Keratinocyte (primary cell): ENCODE results near the gene KCTD13. TPM values are rescaled to one million over a fixed set of nuclear protein-coding genes. Genes with fewer than 3 reads are reported as not detected.

Experiments used
- DNase-seq: peaks from one replicate; pipeline ENCODE4 v3.0.0-alpha.2; 2011; ENCODE audit warnings: low read depth, missing footprints, low spot score
- FAIRE-seq: peaks from 2 replicates; lab custom pipeline; 2011; peaks lifted over from hg19 to GRCh38; lab: Jason Lieb, UNC
- H2AFZ ChIP-seq: 2 replicates; pipeline ENCODE4 v1.6.0; 2012; ENCODE audit warnings: low read length, control low read depth, inconsistent platforms; ENCODE audit not compliant: control insufficient read depth
- H3K27ac ChIP-seq: 2 replicates; pipeline ENCODE4 v1.5.1; 2011; ENCODE audit warnings: low read length; ENCODE audit not compliant: control insufficient read depth, insufficient read depth
- H3K27me3 ChIP-seq: 3 replicates; pipeline ENCODE4 v1.6.0; 2011; ENCODE audit warnings: low read length; ENCODE audit not compliant: control insufficient read depth, insufficient read depth; ENCODE audit errors: extremely low read depth
- H3K36me3 ChIP-seq, 2 experiments: 2 replicates in 1 of 2; 3 replicates in 1 of 2; pipeline ENCODE4 v1.5.1; 2011; ENCODE audit warnings: low read length in 2 of 2, mild to moderate bottlenecking in 1 of 2; ENCODE audit not compliant: control insufficient read depth in 2 of 2, insufficient read depth in 2 of 2; ENCODE audit errors: extremely low read depth in 1 of 2
- H3K4me1 ChIP-seq: 3 replicates; pipeline ENCODE4 v1.5.1; 2011; ENCODE audit warnings: low read length; ENCODE audit not compliant: control insufficient read depth, insufficient read depth; ENCODE audit errors: extremely low read depth
- H3K4me2 ChIP-seq: 3 replicates; pipeline ENCODE4 v1.6.0; 2011; ENCODE audit warnings: low read depth, low read length; ENCODE audit not compliant: control insufficient read depth, insufficient read depth; ENCODE audit errors: extremely low read depth
- H3K4me3 ChIP-seq, 3 experiments: fragments of 200-600 bp in 1 of 3; sonication (generic) in 1 of 3; 2 replicates in 2 of 3; 3 replicates in 1 of 3; pipeline ENCODE4 v1.5.1; 2011 to 2016; ENCODE audit warnings: low read length in 3 of 3, mild to moderate bottlenecking in 3 of 3, control low read depth in 2 of 3, inconsistent platforms in 1 of 3, low read depth in 1 of 3, mixed read lengths in 1 of 3, mixed run types in 1 of 3, moderate library complexity in 1 of 3; ENCODE audit not compliant: control insufficient read depth in 2 of 3, insufficient read depth in 2 of 3; ENCODE audit errors: extremely low read depth in 1 of 3
- H3K79me2 ChIP-seq: 2 replicates; pipeline ENCODE4 v1.6.0; 2012; ENCODE audit warnings: low read length; ENCODE audit not compliant: control insufficient read depth, insufficient read depth
- H3K9ac ChIP-seq: 3 replicates; pipeline ENCODE4 v1.6.0; 2011; ENCODE audit warnings: low read length; ENCODE audit not compliant: control insufficient read depth, insufficient read depth; ENCODE audit errors: extremely low read depth
- H3K9me1 ChIP-seq: 3 replicates; pipeline ENCODE4 v1.6.0; 2011; ENCODE audit warnings: low read length; ENCODE audit not compliant: control insufficient read depth, insufficient read depth; ENCODE audit errors: extremely low read depth
- H3K9me3 ChIP-seq: 2 replicates; pipeline ENCODE4 v1.5.1; 2012; ENCODE audit warnings: low read depth, low read length; ENCODE audit not compliant: control insufficient read depth
- H4K20me1 ChIP-seq: 3 replicates; pipeline ENCODE4 v1.6.0; 2011; ENCODE audit warnings: low read length; ENCODE audit not compliant: control insufficient read depth, insufficient read depth; ENCODE audit errors: extremely low read depth
- EZH2 ChIP-seq: IDR thresholded peaks from one replicate; pipeline ENCODE4 v1.6.1; 2012; ENCODE audit warnings: inconsistent platforms, mild to moderate bottlenecking, low read length, moderate library complexity
- dilution Hi-C: fragments of 300-500 bp; cut with MboI; formaldehyde crosslinking; loops from one replicate; pipeline ENCODE4 v1.7.0; 2020; ENCODE audit warnings: low sequenced_read_pairs; ENCODE audit not compliant: extremely low pct_ligation_motif_present
- polyA plus RNA-seq, 5 experiments: library from polyadenylated mRNA; depleted of rRNA in 3 of 5; stranded (reverse) in 3 of 5; stranded (forward) in 1 of 5; unstranded in 1 of 5; fragments of >200 nt; gene quantifications; 1 replicate in 1 of 5; 2 replicates in 3 of 5; 3 replicates in 1 of 5; pipeline versions ENCODE4 v1.2.1 to v1.2.3, GENCODE V29; 2011 to 2012; ENCODE audit warnings: missing spikeins in 2 of 5, low read depth in 1 of 5, low replicate concordance in 1 of 5
- TF ChIP-seq, protein P1 (sequence below), 3 experiments: IDR thresholded peaks in 1 of 3; conservative IDR thresholded peaks in 1 of 3; optimal IDR thresholded peaks in 1 of 3; 2 replicates in 2 of 3; 3 replicates in 1 of 3; pipeline versions ENCODE3 to v1.5.1; 2011; ENCODE audit warnings: low read length in 3 of 3, mild to moderate bottlenecking in 3 of 3, moderate library complexity in 2 of 3, control low read depth in 1 of 3, inconsistent platforms in 1 of 3; ENCODE audit not compliant: insufficient read depth in 2 of 3; ENCODE audit errors: extremely low read depth in 1 of 3

The KCTD13 gene
- polyA plus RNA-seq, 1 donor (not counting 4 experiments of a cell fraction or from before 2014, with no cell fraction given) = 9.2 TPM

DNA sequence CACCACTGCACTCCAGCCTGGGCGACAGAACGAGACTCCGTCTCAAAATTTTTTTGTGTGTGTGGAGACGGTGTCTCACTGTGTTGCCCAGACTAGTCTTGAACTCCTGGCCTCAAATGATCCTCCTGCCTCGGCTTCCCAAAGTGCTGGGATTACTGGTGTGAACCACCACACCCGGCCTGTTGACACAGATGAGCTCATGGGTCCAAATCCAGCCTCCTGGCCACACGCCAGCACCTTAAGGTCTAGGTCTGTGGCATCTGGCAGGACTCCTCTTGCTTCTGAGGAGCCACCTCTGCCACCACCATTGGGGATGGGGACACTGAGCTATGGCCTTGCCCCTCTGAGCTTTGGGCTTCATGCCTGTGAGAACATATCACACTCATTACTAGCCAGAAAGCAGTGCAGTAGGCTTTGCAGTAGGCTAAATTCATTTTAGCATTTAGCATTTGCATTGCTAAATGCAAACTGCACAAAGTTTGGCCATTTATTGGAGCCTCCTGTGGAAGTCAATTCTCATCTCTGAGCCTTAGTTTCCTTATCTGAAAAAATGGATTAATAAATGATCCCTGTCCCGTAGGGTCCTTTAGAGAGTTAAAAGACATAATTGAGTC lies 57.5 kb downstream of the KCTD13 start:
- Histone ChIP-seq H3K9me3 (no peaks in the 10 kb centered on the region), H3K27me3 (no peaks in the 10 kb centered on the region), H3K36me3 (no peaks in the 10 kb centered on the region), H3K9me1 (no peaks in the 10 kb centered on the region), H3K27ac (no peak overlapping the region), H3K9ac (no peak overlapping the region), H3K79me2 (no peaks in the 10 kb centered on the region), H3K4me3 (no peak overlapping the region), H3K4me2 (no peak overlapping the region), H3K4me1 (peaks cover 2% of the 10 kb centered on the region), H2AFZ (no peak overlapping the region), H4K20me1 (no peaks in the 10 kb centered on the region)
- no peak for FAIRE-seq
- dilution Hi-C loops = no loop called here
- TF ChIP-seq, protein P1, sequence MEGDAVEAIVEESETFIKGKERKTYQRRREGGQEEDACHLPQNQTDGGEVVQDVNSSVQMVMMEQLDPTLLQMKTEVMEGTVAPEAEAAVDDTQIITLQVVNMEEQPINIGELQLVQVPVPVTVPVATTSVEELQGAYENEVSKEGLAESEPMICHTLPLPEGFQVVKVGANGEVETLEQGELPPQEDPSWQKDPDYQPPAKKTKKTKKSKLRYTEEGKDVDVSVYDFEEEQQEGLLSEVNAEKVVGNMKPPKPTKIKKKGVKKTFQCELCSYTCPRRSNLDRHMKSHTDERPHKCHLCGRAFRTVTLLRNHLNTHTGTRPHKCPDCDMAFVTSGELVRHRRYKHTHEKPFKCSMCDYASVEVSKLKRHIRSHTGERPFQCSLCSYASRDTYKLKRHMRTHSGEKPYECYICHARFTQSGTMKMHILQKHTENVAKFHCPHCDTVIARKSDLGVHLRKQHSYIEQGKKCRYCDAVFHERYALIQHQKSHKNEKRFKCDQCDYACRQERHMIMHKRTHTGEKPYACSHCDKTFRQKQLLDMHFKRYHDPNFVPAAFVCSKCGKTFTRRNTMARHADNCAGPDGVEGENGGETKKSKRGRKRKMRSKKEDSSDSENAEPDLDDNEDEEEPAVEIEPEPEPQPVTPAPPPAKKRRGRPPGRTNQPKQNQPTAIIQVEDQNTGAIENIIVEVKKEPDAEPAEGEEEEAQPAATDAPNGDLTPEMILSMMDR (optimal IDR thresholded peaks at IDR 0.05 in 1 of 3, IDR thresholded peaks at IDR 0.05 in 1 of 3, conservative IDR thresholded peaks at IDR 0.05 in 1 of 3; ENCODE audit: extremely low read depth in 1 of 3, insufficient read depth in 2 of 3, low read length in 3 of 3) = no peak
- no peak for TF ChIP-seq EZH2
- no peak for DNase-seq

DNA sequence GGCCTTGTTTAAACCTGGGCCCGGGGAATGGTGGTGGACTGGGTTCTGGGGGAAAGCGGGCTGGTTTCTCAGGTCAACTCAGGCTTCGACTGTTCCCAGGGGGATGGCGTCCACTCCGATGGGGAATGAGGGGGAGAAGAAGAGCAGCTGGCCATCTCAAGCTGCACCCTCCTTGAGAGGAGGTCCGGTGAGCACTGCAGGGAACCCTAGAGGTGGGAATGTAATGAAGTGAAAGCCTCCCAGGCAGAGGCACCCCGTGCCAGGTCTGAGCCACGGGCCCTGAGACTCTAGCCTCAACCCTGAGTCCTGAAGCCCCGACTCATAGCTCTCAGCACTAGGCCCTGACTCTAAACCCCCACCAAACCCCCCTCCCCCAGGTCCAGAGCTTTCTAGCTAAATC lies 61.8 kb downstream of the KCTD13 start:
- Histone ChIP-seq H3K27ac (no peak overlapping the region), H4K20me1 (no peaks in the 10 kb centered on the region), H2AFZ (no peak overlapping the region), H3K9me1 (no peaks in the 10 kb centered on the region), H3K9ac (no peak overlapping the region), H3K4me3 (no peak overlapping the region), H3K79me2 (peaks cover 8% of the 10 kb centered on the region), H3K36me3 (peaks cover 0 to 11% of the 10 kb centered on the region in 2 experiments), H3K4me1 (peaks cover 6% of the 10 kb centered on the region), H3K27me3 (no peaks in the 10 kb centered on the region), H3K4me2 (no peak overlapping the region), H3K9me3 (no peaks in the 10 kb centered on the region)
- DNase-seq (no peak), FAIRE-seq (no peak)
- TF ChIP-seq, protein P1 (optimal IDR thresholded peaks at IDR 0.05 in 1 of 3, IDR thresholded peaks at IDR 0.05 in 1 of 3, conservative IDR thresholded peaks at IDR 0.05 in 1 of 3; ENCODE audit: extremely low read depth in 1 of 3, insufficient read depth in 2 of 3, low read length in 3 of 3) = no peak
- TF ChIP-seq EZH2 = no peak
- dilution Hi-C loops = no loop called here
